PC-9 (cell line): Measurements from ENCODE around the gene TMBIM6.

Experiments used
- EZH2 ChIP-seq: fragments of 200-600 bp; sonication (generic); IDR thresholded peaks from 2 replicates; pipeline ENCODE4 v1.8.0; 2017; ENCODE audit warnings: antibody characterized with exemption, low read depth
- TF ChIP-seq, protein P1 (sequence below): fragments of 200-600 bp; sonication (generic); conservative IDR thresholded peaks from 2 replicates; pipeline ENCODE4 v1.6.1; 2017; ENCODE audit warnings: mixed run types, antibody characterized with exemption, mild to moderate bottlenecking, moderate library complexity

DNA sequence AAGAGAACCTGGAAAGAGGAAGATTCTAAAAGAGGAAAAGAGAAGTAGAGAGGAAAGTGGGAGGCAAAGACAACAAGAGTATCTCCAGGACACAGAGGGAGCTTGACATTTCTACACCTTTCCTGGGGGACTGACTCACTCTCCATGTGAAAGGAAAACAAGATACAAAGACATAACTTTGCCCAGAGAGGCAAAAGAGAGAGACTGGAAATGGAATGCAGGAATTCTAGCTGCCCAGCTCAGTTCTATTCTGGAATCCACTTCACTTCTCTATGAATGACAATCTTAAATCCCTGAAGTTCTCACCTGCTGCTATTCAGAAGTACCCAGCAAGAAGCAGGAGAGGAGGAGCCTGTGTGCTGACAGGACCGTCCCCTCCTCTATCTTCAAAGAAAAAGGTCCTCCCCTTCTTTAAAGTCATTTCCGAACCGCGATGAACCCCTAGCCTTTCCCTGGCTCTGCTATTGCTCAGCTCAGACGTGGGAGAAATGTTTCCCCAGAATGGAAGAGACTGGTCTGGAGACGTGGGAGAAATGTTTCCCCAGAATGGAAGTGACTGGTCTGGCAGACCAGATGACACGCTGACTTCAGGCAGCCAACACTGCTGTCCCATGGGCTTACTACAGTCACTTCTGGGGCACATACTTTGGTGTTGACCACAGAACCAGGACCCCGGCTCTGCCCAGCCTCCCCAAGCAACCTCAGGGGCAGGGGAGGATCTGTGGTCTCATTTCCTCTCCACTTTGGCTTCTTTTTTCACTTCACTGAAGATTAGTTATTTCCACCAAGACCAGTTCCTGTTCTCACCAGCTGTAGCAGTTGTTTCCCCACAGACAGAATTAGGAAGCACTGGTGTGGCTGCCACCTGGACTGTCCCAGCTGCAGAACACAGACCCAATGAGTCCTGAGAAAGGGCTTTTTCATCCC lies 42.5 kb upstream of the TMBIM6 start:
- TF ChIP-seq, protein P1, sequence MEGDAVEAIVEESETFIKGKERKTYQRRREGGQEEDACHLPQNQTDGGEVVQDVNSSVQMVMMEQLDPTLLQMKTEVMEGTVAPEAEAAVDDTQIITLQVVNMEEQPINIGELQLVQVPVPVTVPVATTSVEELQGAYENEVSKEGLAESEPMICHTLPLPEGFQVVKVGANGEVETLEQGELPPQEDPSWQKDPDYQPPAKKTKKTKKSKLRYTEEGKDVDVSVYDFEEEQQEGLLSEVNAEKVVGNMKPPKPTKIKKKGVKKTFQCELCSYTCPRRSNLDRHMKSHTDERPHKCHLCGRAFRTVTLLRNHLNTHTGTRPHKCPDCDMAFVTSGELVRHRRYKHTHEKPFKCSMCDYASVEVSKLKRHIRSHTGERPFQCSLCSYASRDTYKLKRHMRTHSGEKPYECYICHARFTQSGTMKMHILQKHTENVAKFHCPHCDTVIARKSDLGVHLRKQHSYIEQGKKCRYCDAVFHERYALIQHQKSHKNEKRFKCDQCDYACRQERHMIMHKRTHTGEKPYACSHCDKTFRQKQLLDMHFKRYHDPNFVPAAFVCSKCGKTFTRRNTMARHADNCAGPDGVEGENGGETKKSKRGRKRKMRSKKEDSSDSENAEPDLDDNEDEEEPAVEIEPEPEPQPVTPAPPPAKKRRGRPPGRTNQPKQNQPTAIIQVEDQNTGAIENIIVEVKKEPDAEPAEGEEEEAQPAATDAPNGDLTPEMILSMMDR: no peak
- TF ChIP-seq EZH2: no peak
